ENCODE measurements around the gene RAB40B. TPM values are rescaled to one million over a fixed set of nuclear protein-coding genes. Genes with fewer than 3 reads are reported as not detected.

Gene RAB40B
- total RNA-seq, 2 donors from 2014 or later = 1.2 to 4.6 TPM

DNA sequence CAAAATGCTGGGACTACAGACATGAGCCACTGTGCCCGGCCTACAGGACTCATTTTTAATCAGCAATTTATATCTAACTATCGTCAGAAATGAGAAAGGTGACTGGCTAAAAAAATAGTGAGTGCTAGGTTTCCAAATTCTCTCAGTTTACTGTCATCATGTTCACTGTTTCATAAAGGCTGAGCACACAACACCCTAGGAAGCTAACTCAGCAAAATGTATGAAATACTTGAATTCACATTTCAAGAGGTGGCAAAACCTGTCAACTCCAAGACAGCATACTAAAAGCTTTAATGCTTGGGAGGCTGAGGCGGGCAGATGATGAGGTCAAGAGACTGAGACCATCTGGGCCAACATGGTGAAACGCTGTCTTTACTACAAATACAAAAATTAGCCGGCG is 67.0 kb downstream of the RAB40B start:
- 96 to 100% methylated on average over 5 to 6 of the region's 6 CpGs for WGBS, 2 experiments (ENCODE audit: insufficient coverage in 1 of 2, insufficient read length in 1 of 2)
- no peak overlapping the region for H3K27ac ChIP-seq (ENCODE audit: low read depth, low read length)
- TF ChIP-seq, protein P1, sequence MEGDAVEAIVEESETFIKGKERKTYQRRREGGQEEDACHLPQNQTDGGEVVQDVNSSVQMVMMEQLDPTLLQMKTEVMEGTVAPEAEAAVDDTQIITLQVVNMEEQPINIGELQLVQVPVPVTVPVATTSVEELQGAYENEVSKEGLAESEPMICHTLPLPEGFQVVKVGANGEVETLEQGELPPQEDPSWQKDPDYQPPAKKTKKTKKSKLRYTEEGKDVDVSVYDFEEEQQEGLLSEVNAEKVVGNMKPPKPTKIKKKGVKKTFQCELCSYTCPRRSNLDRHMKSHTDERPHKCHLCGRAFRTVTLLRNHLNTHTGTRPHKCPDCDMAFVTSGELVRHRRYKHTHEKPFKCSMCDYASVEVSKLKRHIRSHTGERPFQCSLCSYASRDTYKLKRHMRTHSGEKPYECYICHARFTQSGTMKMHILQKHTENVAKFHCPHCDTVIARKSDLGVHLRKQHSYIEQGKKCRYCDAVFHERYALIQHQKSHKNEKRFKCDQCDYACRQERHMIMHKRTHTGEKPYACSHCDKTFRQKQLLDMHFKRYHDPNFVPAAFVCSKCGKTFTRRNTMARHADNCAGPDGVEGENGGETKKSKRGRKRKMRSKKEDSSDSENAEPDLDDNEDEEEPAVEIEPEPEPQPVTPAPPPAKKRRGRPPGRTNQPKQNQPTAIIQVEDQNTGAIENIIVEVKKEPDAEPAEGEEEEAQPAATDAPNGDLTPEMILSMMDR (conservative IDR thresholded peaks at IDR 0.05) = no peak

DNA sequence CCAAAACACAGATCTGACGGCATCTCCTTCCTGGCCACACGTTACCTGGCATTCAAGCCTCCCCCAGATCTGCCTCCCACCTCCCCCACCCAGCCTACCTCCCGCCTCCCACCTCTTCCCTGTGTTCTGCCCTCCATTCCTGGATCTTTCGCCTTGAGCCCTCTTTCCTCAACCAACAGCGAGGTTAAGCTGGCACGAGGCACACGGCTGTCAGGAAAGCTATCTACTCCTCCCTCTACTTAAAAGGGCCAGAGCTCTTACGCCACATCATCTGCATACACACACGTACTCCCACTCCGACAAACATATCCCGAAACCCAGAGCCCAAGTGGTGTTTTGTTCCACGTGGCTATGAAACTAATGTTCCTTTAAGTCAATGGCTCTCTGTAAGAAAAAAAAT is 68.3 kb downstream of the RAB40B start:
- Mint-ChIP-seq H3K36me3 (ENCODE audit: low read depth) (peaks cover 59% of the 10 kb centered on the region), H3K4me3 (no peak overlapping the region), H3K4me1 (no peaks in the 10 kb centered on the region), H3K27ac (peak overlapping the region; percentile 9), H3K27me3 (ENCODE audit: insufficient read depth) (no peaks in the 10 kb centered on the region), H3K9me3 (no peaks in the 10 kb centered on the region)
- no peaks in the 10 kb centered on the region for H3K9me3 ChIP-seq (ENCODE audit: control insufficient read depth, low read length)
- H3K27ac ChIP-seq (ENCODE audit: low read depth, low read length) = no peak overlapping the region
- no peaks in the 10 kb centered on the region for H3K4me1 ChIP-seq (ENCODE audit: control insufficient read depth, insufficient read depth, low read length)
- TF ChIP-seq, protein P1 (conservative IDR thresholded peaks at IDR 0.05) = no peak
- peaks cover 71% of the 10 kb centered on the region for H3K36me3 ChIP-seq (ENCODE audit: control insufficient read depth, insufficient read depth, low read length)
- no peaks in the 10 kb centered on the region for H3K27me3 ChIP-seq (ENCODE audit: control insufficient read depth, insufficient read depth, low read length, poor library complexity, severe bottlenecking)
- H3K4me3 ChIP-seq (ENCODE audit: low read length) = no peak overlapping the region
- DNase-seq = peak; percentile 36
- WGBS, 2 experiments (ENCODE audit: insufficient coverage in 1 of 2, insufficient read length in 1 of 2) = 87 to 92% methylated on average over 8 to 12 of the region's 12 CpGs
- no peak overlapping the region for H3K9ac ChIP-seq (ENCODE audit: extremely low read depth, low read length, poor library complexity, severe bottlenecking)

More for the DNA sequence above, 67.0 kb downstream of the RAB40B start:
- Mint-ChIP-seq H3K4me1 (peaks cover under 1% of the 10 kb centered on the region), H3K27me3 (ENCODE audit: insufficient read depth) (no peaks in the 10 kb centered on the region), H3K9me3 (no peaks in the 10 kb centered on the region), H3K27ac (no peak overlapping the region), H3K36me3 (ENCODE audit: low read depth) (peaks cover 57% of the 10 kb centered on the region), H3K4me3 (no peak overlapping the region)
- H3K4me1 ChIP-seq (ENCODE audit: control insufficient read depth, insufficient read depth, low read length) = no peaks in the 10 kb centered on the region
- peaks cover 62% of the 10 kb centered on the region for H3K36me3 ChIP-seq (ENCODE audit: control insufficient read depth, insufficient read depth, low read length)
- H3K9me3 ChIP-seq (ENCODE audit: control insufficient read depth, low read length) = no peaks in the 10 kb centered on the region
- no peaks in the 10 kb centered on the region for H3K27me3 ChIP-seq (ENCODE audit: control insufficient read depth, insufficient read depth, low read length, poor library complexity, severe bottlenecking)
- H3K9ac ChIP-seq (ENCODE audit: extremely low read depth, low read length, poor library complexity, severe bottlenecking) = no peak overlapping the region
- H3K4me3 ChIP-seq (ENCODE audit: low read length) = no peak overlapping the region
- no peak for DNase-seq

GRCh38 chr17:82629748-82630147 is 68.8 kb downstream of the RAB40B start:
- Histone ChIP-seq H3K9ac (ENCODE audit: extremely low read depth, low read length, poor library complexity, severe bottlenecking) (no peak overlapping the region), H3K36me3 (ENCODE audit: control insufficient read depth, insufficient read depth, low read length) (peaks cover 75% of the 10 kb centered on the region), H3K4me3 (ENCODE audit: low read length) (no peak overlapping the region), H3K9me3 (ENCODE audit: control insufficient read depth, low read length) (no peaks in the 10 kb centered on the region), H3K27me3 (ENCODE audit: control insufficient read depth, insufficient read depth, low read length, poor library complexity, severe bottlenecking) (no peaks in the 10 kb centered on the region), H3K27ac (ENCODE audit: low read depth, low read length) (no peak overlapping the region), H3K4me1 (ENCODE audit: control insufficient read depth, insufficient read depth, low read length) (no peaks in the 10 kb centered on the region)
- Mint-ChIP-seq H3K4me1 (no peaks in the 10 kb centered on the region), H3K27ac (peak overlapping the region; percentile 16), H3K36me3 (ENCODE audit: low read depth) (peaks cover 62% of the 10 kb centered on the region), H3K4me3 (no peak overlapping the region), H3K9me3 (no peaks in the 10 kb centered on the region), H3K27me3 (ENCODE audit: insufficient read depth) (no peaks in the 10 kb centered on the region)
- TF ChIP-seq, protein P1 (conservative IDR thresholded peaks at IDR 0.05) = no peak
- DNase-seq = no peak
- WGBS, 2 experiments (ENCODE audit: insufficient coverage in 1 of 2, insufficient read length in 1 of 2) = 89 to 97% methylated on average over 4 to 8 of the region's 8 CpGs
